ENCODE data around the gene SEMG1. TPM values are rescaled to one million over a fixed set of nuclear protein-coding genes. Genes with fewer than 3 reads are reported as not detected.

SEMG1 gene
- total RNA-seq, 1 donor from 2014 or later, result not detected

DNA sequence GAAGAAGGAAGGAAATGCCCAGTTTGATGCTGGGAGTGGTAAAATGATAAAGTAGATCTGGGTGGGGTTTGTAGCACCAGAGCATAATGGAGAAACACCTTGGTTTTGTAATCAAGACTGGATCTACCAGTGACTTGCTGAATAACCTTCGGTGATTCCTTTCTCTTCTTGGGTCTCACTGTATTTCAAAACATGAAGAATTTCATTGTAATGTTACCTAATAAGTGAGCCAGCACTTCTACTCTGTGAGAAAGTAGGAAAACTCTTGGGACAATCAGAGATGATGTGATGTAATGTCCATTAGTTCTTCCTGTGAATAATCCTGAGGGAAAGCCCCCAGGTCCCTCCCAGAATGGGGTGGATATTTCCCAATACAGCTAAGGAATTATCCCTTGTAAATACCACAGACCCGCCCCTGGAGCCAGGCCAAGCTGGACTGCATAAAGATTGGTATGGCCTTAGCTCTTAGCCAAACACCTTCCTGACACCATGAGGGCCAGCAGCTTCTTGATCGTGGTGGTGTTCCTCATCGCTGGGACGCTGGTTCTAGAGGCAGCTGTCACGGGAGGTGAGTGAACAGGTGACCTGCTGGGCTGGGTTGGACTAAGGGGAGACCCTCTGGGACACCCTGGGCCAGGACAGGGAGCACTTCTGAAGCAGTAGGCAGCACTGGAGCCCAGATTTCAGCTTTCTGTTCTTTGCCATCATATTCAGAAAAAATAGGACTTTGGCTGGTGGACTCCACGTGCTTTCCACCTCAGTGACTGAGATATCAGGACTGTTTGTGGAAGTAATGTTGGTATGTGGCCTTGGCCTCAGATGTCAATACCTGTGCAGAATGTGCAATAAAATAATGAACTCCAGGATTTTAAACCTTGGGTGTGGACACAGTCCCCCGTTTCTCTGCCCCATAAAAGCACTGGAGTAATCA, 32.1 kb upstream of the SEMG1 start, which contains the start of gene PI3:
PI3 (plus strand) TSS at position 469 of the 931 bp plus-strand sequence; CDS start at position 490, 21 bp downstream.
- Mint-ChIP-seq H3K9me3 (peaks cover 11% of the 10 kb centered on the region), H3K27ac (no peak within 1 kb of the TSS), H3K4me1 (no peaks in the 10 kb centered on the region), H3K27me3 (ENCODE audit: low read depth) (peaks cover 31% of the 10 kb centered on the region), H3K36me3 (no peaks in the 10 kb centered on the region), H3K4me3 (no peak within 1 kb of the TSS)
- TF ChIP-seq, protein P1, sequence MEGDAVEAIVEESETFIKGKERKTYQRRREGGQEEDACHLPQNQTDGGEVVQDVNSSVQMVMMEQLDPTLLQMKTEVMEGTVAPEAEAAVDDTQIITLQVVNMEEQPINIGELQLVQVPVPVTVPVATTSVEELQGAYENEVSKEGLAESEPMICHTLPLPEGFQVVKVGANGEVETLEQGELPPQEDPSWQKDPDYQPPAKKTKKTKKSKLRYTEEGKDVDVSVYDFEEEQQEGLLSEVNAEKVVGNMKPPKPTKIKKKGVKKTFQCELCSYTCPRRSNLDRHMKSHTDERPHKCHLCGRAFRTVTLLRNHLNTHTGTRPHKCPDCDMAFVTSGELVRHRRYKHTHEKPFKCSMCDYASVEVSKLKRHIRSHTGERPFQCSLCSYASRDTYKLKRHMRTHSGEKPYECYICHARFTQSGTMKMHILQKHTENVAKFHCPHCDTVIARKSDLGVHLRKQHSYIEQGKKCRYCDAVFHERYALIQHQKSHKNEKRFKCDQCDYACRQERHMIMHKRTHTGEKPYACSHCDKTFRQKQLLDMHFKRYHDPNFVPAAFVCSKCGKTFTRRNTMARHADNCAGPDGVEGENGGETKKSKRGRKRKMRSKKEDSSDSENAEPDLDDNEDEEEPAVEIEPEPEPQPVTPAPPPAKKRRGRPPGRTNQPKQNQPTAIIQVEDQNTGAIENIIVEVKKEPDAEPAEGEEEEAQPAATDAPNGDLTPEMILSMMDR (IDR thresholded peaks at IDR 0.05; ENCODE audit: unreplicated experiment), result no peak
- no peak for DNase-seq (ENCODE audit: low spot score in 2 of 2, unreplicated experiment in 2 of 2)

DNA sequence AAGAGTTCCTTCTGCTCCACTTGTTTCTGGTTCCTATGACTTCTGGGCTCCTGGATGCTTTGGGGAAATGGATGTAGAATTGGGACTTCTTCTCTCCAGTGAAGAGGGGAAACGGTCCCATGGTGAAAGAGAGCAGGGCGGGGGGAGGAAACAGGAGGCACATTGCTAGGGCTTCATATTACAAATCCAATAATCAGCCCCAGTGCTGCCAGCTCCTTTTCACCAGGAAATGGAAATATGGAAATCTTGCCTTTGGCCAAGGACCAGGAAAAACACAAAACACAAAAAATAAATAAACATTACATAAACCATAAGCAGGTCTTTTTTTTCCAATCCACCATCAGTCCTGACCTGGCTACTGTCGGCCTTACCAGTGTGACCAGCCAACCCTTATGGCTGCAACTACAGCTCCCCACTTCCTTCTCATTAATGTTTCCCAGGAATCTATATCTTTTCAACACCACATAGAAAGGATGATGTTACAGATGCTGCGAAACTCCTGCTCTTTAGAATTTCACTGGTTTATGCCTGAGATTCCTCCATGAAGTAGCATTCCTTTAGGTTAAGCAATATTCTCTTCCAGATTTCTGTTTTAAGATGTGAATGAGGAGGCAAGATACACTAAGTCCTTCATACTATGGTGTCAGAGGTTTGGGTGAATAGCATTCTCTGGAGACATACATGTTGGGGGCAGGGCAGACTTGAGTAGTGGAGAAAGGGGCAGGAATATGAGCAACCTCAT, 30.1 kb upstream of the SEMG1 start:
- no peaks in the 10 kb centered on the region for H3K9me3 Mint-ChIP-seq
- no peak overlapping the region for H3K4me3 Mint-ChIP-seq
- TF ChIP-seq, protein P1 (IDR thresholded peaks at IDR 0.05; ENCODE audit: unreplicated experiment), result no peak
- H3K27ac Mint-ChIP-seq, result no peak overlapping the region
- no peak for DNase-seq (ENCODE audit: low spot score in 2 of 2, unreplicated experiment in 2 of 2)
- H3K4me1 Mint-ChIP-seq, result no peaks in the 10 kb centered on the region
- no peaks in the 10 kb centered on the region for H3K36me3 Mint-ChIP-seq
- peaks cover 27% of the 10 kb centered on the region for H3K27me3 Mint-ChIP-seq (ENCODE audit: low read depth)

DNA sequence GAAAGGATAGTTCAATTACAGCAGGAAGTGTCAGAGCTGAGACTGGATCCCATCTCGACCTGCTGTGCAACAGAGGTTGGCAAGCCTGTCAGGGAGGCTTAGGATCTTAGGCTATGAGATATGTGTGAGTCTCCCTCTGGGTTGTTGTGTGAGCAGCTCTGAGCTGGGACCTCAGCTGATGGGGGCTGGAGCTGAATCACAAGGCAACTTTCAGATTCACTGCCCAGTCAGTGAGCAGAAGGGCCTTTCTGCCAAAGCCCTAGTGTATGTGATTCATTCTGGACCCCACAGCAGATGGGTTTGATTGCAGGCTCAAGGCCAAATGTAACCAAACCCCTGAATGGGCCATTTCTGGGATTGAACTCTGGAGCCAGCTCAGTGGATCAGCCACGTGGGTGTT, 27.7 kb upstream of the SEMG1 start:
- Mint-ChIP-seq H3K4me3 (no peak overlapping the region), H3K4me1 (no peaks in the 10 kb centered on the region), H3K9me3 (no peaks in the 10 kb centered on the region), H3K36me3 (no peaks in the 10 kb centered on the region), H3K27ac (no peak overlapping the region), H3K27me3 (ENCODE audit: low read depth) (peaks cover 14% of the 10 kb centered on the region)
- TF ChIP-seq, protein P1 (IDR thresholded peaks at IDR 0.05; ENCODE audit: unreplicated experiment), result no peak
- DNase-seq (ENCODE audit: low spot score in 2 of 2, unreplicated experiment in 2 of 2), result no peak

DNA sequence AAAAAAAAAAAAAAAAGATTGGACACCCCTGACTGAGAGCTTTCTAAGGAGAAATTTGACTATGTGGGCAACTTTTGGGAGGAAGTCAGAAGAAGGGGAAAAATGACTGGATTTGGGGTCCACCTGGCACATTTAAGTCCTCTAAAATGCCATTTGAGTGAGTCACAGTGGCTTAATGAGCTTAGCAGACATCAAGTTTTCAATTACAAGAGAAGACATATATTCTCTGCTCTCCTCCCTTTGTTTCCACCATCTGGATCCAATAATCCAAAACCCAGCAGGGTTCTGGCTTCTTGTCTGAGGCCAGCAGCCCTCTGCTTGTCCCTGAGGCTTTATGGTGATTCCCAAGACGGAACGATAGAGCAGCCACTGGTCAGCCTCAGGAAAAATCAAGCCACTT, 25.2 kb upstream of the SEMG1 start:
- TF ChIP-seq, protein P1 (IDR thresholded peaks at IDR 0.05; ENCODE audit: unreplicated experiment), result no peak
- H3K27ac Mint-ChIP-seq, result no peak overlapping the region
- no peaks in the 10 kb centered on the region for H3K9me3 Mint-ChIP-seq
- no peaks in the 10 kb centered on the region for H3K36me3 Mint-ChIP-seq
- H3K4me3 Mint-ChIP-seq, result no peak overlapping the region
- peaks cover 8% of the 10 kb centered on the region for H3K27me3 Mint-ChIP-seq (ENCODE audit: low read depth)
- no peaks in the 10 kb centered on the region for H3K4me1 Mint-ChIP-seq
- no peak for DNase-seq (ENCODE audit: low spot score in 2 of 2, unreplicated experiment in 2 of 2)

DNA sequence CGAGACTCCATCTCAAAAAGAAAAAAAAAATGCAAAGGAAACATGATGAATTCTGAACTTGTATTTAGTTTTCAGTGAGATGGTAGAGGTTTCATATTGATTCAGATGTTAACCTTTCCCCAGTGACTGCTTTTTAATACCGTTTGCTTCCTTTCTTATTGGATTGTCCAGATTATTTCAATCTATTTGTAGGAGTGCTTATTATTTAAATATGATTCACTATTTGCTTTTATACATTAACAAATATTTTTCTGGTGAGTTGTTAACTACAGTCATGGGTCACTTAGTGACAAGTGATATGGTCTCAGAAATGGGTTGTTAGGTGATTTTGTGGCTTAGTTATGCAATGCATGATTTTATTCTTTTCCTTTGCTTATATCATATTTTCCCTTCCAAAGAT, 23.7 kb upstream of the SEMG1 start:
- H3K9me3 Mint-ChIP-seq, result no peaks in the 10 kb centered on the region
- TF ChIP-seq, protein P1 (IDR thresholded peaks at IDR 0.05; ENCODE audit: unreplicated experiment), result no peak
- H3K27me3 Mint-ChIP-seq (ENCODE audit: low read depth), result peaks cover 9% of the 10 kb centered on the region
- H3K4me3 Mint-ChIP-seq, result no peak overlapping the region
- no peak for DNase-seq (ENCODE audit: low spot score in 2 of 2, unreplicated experiment in 2 of 2)
- no peak overlapping the region for H3K27ac Mint-ChIP-seq
- H3K36me3 Mint-ChIP-seq, result no peaks in the 10 kb centered on the region
- H3K4me1 Mint-ChIP-seq, result no peaks in the 10 kb centered on the region
